HG02763 (cell line): ENCODE data around the gene SLC45A1.
"Not testable (repeated sequence)": the region's sequence is repeated elsewhere in the genome, so short reads cannot be mapped to it uniquely, and the experiment has no call there.

Experiments used
- ATAC-seq: cut with Tn5 transposase; IDR thresholded peaks from one replicate; pipeline ENCODE4 v1.9.1; 2021; ENCODE audit warnings: mild to moderate bottlenecking, moderate library complexity; ENCODE audit not compliant: unreplicated experiment

The SLC45A1 gene

DNA sequence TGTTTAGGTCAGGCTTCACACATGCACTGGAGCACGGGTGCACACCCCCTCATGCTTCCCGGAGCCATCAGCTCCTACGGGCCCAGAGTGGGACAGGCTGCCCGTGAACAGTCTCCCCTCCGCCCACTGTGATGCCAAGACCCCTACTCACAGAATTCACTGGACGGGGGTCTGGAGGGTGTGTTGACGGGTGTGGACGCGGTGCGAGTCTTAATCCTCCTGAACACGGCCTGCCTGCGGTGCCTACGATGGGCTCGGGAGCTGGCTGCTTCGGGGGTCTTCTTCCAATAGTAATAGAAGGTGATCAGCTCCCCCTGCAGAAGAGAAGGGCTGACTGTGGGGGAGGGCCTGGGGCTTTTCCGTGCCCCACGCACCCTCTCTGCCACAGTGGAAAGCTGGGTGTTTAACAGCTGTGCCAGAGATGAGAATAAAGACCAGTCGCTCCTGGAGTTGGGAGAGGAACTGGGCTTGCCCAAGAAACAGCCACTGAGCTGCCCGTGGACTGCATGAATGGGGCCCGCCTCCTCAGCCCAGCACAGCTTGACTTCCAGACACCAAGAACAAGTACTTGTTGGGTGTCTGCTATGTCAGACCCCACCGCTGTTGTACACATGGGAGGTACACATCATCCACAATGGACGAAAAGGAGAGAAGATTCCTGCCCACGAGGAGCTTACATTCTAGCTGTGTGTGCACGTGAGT lies 47.9 kb downstream of the SLC45A1 start:
- no peak for ATAC-seq

DNA sequence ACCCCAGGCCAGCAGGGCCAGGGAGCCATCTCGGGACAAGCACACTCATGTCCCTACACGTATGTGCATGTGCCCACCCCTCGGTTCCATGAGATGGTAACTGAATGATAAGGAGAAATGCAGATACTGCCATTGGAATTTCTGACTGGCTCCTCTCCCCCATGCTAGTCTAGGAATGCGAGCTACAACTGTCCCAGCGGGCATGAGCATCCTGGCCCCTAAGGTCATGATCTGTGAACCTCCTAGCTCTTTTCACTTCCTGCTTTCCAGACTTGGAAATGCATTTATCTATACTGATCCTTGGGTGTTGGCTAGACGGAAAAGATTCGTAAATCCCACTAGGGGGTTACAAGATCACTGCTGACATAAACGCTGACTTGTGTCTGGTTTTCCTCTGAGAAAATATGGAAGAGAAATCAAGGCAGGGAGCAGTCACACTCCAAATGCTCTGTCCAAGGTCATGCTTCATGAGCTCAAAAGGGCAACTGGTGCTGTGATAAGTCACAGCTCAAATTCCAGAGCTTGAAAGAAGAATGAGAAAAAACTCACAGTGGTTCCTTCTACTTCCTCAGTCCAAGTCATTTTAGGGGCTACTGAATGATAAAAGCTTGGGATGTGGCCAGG lies 49.8 kb downstream of the SLC45A1 start:
- ATAC-seq, result no peak

DNA sequence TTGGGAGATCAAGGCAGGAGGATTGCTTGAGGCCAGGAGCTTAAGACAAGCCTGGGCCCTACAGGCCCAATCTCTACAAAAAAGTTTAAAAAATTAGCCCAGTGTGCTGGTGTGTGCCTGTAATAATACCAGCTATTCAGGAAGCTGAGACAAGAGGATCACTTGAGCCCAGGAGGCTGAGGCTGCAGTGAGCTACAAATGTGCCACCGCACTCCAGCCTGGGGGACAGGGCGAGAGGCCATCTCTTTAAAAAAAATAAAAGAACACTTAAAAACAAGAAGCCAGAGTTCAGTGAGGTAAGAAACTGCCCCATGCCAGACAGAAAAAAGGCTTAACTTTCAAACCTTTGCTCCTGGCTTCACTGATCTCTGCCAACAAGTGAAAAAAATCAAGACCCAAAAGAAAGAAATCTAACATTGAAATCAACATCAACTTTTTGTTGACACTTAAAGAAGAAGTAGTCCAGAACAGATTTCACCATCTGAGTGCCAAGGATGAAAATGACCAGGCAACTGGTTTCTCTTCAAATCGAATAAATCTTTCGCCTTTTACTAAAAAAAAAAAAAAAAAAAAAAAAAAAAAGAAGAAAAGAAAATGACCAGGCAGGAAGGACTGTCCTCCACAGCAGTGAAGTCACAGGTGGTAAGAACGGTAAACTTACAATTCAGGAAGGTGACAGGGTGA lies 51.2 kb downstream of the SLC45A1 start:
- ATAC-seq, result no peak

DNA sequence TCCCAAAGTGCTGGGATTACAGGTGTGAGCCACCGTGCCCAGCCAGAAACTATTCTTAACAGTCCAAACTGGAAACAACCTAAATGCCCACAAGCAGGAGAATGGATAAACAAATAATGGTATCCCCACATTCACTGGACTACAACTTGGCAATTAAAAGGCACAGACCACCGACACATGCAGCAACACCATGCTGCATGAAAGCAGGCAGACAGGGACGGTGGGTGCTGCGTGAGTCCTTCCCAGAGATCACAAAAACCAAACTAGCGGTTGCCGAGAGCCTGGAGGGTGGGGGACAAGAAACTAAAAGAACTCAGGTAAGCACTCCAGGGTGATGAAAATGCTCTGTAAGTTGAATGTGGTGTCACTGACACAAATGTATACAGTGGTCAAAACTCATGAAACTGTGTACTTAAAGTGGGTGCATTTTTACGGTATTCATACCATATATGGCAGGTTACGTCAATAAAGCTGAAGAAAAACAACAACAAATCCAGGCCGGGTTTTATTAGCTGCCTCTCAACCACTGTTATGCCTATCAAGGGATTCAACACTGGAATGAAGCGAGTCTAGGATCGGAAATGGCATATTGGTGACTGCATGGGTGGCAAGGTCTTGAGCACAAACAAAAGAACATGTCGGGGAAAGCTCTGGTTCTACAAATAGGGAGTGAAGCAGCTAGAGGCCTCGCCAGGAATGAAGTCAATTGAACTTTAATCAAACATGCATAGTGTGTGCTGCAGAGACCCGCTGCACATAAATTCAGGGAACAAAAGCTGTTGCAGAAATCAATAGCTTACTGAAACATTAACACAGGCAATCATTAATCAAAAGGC lies 52.4 kb downstream of the SLC45A1 start:
- ATAC-seq, result no peak

DNA sequence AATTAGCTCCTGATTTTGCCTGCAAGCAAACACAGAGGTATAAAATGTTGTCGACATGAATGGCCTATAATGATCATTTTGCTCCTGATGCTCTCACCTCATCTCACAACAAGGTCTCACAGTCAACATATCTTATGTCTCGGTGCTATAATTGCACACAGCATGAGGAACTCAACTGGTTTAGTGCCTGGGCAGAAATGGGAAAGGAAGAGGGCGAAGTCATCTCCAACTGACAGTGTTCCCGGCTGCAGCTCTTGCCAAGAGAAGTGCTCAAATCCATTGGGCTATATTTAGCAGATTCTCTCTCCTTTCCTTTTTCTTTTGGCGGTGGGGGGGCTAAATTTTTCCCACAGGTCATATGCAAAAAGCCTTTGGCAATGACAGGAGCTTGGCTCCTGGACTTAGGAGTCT lies 53.0 kb downstream of the SLC45A1 start:
- ATAC-seq, result no peak

DNA sequence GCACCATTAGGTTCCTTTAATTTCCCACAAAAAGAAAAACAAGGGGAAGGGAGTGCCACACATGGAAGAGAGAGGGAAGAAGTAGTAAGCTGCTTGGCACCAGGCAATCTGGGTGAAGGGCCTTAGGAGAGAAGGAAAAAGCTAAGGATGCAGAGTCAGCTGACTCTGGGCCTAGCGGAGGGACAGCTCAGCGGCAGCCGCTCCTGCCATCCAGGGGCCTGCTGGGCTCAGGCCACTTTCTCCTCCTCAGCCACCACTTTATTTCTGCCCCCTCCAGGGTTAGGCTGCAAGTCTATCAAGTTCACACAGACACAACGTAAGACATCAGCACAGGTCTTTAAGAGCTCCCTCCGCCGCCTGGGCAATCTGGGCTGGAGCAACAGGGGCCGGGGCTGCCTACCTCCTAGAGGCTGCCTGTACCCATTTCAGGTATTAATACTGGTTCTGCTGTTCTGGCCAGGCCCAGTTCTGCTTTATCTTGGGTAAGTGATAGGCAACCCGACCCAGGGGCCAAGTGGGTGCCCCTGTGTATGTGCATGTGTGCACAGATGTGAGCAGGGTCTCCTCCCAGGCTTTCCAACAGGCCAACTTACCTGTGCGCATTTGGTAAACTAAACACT lies 53.6 kb downstream of the SLC45A1 start:
- no peak for ATAC-seq

DNA sequence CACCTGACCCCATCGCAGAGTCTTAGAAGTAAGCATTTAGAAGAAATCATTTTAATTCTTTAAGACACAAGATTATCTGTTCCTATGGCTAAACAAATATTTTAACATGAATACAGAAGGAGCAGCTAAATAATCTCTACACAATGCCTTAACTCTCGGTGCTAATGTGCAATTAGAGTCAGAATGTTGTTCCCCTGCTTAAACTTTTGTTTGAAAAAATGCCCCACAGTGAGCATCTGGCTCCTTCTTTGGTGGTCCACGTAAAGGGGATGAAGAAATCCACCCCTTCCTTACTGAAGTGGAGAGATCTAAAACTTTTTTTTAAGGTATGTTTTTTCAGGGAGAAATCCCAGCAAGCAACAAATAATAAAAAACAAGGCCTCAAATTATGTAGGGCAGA lies 55.2 kb downstream of the SLC45A1 start:
- ATAC-seq, result no peak

DNA sequence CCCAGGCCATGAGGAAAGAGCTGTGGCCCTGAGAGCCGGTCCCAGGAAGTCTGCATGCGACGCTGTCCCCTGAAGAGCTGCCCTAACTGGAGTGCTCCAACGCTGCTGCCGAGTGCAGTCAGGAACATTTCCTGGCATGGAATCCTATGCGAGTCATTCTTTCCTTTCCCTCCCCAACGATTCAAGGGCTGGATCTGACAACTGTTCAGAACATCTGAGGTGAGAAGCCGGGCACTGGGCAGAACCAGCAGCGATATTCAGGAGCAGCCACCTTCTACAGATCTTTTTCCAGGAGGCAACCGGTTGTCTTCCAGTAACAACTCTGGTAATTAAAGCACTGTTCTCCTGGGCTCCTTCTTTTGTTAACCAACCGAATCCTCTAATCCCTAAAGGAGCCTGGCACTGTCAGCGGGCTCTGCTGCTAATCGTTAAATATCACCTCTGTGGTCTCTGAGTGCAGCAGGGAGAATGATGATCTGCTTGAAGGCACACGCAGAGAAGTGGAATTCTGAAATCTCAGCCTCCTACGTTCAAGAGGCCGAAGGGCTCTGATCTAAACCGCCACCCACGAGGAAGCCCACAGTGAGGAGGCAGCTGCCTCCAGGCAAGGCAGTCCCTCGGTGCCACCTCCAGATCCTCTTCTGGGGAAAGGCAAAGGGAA lies 55.8 kb downstream of the SLC45A1 start:
- no peak for ATAC-seq

DNA sequence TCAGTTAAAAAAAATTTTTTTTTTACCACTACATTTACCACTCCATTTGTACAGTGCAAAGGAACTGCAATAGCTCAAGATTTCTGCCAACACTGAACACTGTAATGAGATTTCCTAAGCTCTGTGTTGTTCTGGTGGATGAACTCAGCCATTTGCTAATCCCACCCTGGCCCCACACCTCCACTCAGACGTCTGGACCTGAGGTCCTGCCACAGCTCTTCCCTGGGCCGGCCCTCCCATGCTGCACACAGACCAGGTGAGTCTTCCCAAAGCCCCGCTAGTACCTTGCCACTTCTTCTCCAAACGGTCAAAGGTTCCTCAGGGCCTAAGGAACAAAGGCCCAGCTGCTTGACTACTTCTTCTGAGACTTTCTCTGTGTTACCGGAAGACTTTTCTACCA lies 56.4 kb downstream of the SLC45A1 start:
- ATAC-seq, result no peak

DNA sequence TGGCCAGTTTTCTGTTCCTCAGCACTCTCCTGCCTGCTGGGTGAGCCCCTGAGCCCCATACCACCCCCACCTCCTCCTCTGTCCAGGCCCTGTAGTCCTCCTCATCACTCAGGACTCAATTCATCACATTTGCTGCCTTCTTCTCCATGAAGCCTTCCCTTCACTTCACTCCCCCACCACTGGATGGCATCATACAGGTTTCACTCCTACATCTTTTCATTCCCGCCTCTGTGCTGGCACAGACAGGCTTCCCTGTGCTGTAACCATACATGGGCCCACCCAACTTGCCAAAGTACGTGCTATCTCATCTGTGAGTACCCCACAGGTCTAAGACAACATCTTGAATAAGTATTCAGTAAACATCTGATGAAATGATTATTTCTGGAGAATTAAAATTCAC lies 56.9 kb downstream of the SLC45A1 start:
- no peak for ATAC-seq

DNA sequence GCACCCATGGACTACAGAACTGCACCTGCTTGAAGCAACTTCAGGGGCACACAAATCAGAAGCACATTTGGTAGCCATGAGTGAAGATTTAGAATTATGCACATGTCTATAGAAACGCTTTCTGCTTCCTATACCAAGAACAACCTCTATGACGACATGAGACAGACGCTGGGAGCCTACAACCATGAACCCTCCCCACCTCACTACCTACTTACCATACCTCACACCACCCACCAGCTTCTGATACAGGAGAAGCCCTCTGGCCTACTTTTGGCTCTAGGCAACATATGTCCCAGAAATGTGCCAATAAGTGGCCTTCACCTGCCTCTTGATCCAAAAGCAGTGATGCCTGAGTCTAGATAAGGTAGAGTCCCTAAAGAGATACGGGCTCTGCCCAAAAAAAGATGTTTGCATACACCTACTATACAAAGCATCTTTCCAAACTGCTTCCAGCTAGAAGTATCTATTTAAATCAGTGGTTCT lies 58.5 kb downstream of the SLC45A1 start:
- no peak for ATAC-seq

DNA sequence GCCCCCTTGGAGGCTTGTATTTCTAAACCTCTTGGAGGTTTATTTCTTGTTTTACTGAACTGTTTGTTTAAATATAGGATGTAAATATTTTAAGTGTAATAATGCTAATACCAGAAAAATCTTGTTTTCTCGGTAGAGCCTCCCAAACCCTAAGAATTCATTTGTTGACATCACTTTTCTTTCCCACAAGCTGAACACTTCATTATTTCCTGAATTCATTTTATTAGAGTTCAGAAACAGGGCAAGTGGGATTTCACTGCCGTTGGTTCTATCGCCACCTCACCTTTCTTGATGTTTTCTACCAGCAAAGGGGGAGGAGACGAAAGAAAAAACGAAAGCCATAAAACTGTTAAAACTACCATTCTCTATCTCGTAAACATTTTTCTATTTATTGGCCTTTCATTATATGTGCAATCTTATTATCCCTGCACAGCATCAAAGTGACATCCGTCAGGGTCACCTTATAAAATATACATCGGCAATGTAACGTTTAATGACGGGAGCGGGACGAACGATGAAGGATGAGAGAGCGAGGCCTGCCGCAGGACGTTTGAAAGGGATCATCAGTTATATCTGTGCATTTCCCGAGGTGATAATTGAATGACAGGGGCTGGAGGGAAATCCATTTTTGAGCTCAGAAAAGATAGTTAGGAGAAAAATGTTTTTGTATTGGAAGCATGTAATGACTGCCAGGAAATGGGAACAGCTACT lies 59.5 kb downstream of the SLC45A1 start:
- no peak for ATAC-seq

DNA sequence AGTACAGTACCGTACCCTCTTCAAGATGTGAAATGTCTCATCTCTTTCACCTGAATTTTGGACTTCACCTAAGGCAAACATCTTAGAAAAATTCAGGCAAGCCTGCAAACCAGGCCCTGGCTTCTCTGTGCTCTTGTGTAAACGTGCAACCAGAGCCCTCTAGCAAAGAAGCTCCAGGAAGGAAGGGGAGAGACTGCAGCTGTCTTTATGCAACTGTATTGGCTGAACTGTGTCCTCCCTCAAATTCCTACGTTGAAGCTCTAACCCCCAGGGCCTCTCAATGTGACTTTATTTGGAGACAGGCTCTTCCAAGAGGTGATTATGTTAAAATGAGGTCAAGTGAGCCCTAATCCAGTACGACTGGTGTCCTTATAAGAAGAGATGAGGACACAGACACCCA lies 60.3 kb downstream of the SLC45A1 start:
- ATAC-seq, result no peak

DNA sequence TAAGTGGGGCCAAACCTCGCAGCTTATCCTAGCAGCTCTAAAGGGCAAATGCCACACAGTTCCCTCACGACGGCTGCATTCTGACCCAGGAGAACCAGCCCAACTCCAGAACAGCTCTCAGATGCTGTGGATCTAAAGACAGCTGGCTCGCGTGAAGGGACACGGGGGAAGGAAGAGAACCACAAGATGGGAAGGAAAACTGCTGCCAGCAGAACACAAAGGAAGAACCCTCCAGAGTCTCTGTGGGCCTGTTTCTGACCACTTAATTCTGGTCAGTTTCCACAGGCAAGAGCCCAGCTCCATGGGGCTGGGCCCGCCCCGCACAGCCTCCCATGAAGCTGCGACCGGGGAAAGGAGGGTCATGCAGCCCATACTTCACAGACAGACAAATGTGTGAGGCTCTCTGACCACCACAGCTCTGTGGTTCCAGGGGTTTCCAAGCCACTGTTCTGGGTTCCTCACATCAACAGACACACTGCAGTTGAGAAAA lies 61.1 kb downstream of the SLC45A1 start:
- no peak for ATAC-seq

DNA sequence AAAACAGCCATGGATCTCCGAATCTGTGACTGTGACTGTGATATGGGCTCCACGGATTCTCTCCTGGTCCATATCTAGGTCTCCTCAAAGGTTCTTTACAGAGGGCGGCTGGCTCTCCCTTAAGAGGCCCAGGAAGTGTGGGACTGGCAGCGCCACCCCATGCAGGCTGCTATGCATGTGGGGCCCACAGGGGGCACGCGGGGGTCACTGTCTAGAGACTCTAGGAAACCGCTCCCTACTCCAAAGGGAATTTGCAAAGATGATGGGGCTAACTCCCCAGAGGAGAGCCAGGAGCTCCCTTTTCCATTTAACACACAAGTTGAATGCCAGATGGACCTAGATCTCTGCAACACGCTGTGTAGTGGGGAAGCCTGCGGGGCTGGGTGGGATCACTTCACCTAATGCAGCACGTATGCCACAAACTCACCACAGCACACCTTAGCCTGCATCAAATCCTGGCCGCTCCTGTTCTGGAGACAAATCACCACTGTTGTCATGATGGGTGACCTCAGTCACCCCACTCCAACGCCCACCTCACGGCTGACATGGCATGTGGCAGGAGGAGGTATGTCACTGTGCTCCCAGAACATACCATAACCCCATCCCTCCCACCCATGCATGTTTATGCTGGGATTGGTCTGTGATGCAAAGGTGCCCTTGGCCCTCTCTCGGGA lies 61.7 kb downstream of the SLC45A1 start:
- ATAC-seq, result no peak

DNA sequence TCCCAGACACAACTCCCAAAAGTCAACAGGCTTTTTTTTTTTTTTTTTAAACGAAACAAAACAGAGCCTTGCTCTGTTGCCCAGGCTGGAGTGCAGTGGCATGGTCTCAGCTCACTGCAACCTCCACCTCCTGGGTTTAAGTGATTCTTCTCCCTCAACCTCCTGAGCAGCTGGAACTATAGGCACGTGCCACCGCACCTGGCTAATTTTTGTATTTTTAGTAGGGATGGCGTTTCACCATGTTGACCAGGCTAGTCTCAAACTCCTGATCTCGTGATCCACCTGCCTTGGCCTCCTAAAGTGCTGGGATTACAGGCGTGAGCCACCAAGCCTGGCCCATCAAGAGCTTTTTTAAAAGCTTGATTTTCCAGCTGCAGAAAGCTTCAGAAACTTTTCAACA lies 62.4 kb downstream of the SLC45A1 start:
- not testable (repeated sequence) for ATAC-seq

DNA sequence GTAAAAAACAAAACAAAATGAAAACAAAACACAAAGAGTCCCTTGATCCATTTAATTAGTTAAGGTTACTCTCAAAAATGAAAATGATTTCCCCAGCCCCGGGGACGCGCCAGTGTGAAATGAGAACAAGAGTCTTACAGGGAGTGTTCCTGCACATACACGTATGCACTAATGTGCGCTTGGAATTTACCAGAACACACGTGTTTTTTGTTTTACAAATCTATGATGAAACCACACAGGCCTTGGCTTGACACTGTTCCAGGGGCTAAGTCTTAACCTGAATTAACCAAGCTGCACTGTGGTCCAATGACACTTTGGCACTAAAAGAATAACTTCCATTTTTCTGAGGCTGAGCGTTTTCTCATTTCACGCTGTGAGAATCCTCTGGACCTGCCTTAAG lies 63.7 kb downstream of the SLC45A1 start:
- ATAC-seq, result no peak

DNA sequence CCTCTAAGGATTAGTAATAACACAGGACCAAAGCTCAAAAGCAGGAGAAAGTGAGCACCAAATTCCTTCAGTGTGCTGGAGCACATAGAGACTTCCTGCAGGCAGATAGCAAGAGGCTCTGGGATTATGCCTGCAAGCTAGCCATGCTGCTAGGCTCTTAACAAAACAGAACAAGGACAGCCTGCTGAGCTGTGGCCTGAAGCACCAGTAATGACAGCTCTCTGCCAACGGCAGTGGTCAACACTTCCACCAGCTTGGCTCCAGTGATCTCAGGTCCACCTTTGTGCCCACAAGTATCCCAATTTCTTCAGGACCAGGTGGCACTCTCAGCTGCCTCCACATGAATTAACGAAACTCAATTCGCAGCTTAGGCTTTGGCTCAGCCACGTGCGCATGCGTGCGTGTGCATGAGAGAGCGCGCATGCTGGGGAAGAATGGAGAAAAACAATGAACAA lies 64.2 kb downstream of the SLC45A1 start:
- ATAC-seq, result no peak
